HG03457 (cell line): ENCODE data around the gene CBX3.
"Not testable (repeated sequence)": the region's sequence is repeated elsewhere in the genome, so short reads cannot be mapped to it uniquely, and the experiment has no call there.

Experiments used
- ATAC-seq: cut with Tn5 transposase; IDR thresholded peaks from one replicate; pipeline ENCODE4 v1.9.1; 2021; ENCODE audit warnings: moderate number of reproducible peaks; ENCODE audit not compliant: unreplicated experiment

The CBX3 gene

DNA sequence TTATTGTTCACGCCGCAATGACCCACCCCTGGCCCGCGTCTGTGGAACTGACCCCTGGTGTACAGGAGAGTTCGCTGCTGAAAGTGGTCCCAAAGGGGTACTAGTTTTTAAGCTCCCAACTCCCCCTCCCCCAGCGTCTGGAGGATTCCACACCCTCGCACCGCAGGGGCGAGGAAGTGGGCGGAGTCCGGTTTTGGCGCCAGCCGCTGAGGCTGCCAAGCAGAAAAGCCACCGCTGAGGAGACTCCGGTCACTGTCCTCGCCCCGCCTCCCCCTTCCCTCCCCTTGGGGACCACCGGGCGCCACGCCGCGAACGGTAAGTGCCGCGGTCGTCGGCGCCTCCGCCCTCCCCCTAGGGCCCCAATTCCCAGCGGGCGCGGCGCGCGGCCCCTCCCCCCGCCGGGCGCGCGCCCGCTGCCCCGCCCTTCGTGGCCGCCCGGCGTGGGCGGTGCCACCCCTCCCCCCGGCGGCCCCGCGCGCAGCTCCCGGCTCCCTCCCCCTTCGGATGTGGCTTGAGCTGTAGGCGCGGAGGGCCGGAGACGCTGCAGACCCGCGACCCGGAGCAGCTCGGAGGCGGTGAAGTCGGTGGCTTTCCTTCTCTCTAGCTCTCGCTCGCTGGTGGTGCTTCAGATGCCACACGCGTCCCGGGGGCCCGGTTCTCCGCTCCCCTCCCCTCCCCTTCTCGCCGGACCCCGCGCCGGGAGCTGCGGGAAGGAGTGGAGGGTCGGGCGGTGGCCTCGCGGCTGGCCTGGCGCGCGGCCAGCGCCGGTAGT is at the start of gene CBX3:
CBX3 (plus strand) TSS at position 499 of the 772 bp plus-strand sequence. CDS start 1,254 bp downstream, outside the sequence.
- peak; percentile 31 for ATAC-seq

DNA sequence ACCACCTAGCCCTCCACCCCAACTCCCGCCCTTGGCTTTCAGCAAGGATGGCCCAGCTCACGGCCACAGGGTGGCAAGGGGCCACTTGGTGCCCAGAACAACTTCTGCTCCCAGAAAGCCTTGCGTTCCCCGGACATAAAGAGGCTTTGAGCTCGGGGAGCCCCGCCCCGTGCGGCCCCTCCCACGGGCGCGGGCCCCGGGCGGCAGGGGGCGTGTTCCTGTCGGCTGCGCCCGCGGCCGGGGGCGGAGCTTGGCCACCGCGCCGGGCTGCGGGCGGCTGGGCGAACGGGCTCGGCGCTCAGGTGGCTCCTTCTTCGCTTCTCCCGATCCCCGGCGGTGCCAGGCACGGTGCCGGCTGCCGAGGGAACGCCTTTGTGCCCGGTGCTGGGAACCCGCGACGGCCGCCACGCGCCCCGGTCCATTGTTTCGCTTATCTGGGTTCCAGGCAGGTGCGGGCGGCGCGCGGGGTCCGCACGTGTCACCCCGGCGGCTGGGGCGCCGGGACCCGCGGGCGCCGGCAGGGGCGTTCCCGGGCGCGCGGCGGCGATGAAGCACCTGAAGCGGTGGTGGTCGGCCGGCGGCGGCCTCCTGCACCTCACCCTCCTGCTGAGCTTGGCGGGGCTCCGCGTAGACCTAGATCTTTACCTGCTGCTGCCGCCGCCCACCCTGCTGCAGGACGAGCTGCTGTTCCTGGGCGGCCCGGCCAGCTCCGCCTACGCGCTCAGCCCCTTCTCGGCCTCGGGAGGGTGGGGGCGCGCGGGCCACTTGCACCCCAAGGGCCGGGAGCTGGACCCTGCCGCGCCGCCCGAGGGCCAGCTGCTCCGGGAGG is 49.4 kb upstream of the CBX3 start, which contains the start of gene NFE2L3:
NFE2L3 (plus strand) TSS at position 246 of the 829 bp plus-strand sequence; CDS start at position 547, 301 bp downstream.
- ATAC-seq, result peak; percentile 44

DNA sequence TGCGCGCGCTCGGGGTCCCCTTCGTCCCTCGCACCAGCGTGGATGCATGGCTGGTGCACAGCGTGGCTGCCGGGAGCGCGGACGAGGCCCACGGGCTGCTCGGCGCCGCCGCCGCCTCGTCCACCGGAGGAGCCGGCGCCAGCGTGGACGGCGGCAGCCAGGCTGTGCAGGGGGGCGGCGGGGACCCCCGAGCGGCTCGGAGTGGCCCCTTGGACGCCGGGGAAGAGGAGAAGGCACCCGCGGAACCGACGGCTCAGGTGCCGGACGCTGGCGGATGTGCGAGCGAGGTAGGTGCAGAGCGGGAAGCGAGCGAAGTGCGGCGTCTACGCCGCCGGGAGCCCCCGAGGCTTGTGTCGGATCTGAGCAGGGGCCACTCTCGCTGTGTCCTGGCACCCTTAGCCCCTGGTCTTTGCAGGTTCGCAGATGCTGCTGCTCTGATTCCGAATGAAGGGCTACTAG is 48.7 kb upstream of the CBX3 start:
- ATAC-seq, result not testable (repeated sequence)

DNA sequence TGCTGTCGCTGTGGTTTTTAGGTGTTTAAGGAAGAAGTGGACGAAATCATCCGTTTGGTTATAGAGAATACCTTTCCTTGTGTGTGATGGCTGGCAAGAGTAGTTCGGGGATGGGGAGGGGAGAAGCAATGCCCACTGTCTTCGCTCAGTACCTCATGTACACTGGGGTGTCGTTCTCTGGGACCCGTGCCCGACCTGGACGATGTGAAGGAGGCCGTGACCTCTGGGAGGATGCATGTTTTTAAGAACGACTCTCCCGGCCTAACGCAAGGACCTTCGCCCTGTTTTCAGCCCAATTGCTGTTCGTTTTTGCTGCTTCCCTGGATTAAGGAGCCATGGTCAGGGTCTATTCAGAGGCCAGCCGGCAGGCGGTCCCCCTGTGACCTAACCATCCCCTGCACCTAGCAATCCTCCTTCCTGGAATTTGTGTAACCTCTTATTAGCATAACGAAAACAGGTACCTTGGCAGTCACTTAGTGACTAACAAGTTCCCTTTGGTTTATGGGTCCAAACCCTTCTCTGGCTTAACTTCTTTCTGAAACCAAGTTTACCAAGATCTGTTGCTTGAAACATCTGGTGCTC is 48.2 kb upstream of the CBX3 start:
- no peak for ATAC-seq

DNA sequence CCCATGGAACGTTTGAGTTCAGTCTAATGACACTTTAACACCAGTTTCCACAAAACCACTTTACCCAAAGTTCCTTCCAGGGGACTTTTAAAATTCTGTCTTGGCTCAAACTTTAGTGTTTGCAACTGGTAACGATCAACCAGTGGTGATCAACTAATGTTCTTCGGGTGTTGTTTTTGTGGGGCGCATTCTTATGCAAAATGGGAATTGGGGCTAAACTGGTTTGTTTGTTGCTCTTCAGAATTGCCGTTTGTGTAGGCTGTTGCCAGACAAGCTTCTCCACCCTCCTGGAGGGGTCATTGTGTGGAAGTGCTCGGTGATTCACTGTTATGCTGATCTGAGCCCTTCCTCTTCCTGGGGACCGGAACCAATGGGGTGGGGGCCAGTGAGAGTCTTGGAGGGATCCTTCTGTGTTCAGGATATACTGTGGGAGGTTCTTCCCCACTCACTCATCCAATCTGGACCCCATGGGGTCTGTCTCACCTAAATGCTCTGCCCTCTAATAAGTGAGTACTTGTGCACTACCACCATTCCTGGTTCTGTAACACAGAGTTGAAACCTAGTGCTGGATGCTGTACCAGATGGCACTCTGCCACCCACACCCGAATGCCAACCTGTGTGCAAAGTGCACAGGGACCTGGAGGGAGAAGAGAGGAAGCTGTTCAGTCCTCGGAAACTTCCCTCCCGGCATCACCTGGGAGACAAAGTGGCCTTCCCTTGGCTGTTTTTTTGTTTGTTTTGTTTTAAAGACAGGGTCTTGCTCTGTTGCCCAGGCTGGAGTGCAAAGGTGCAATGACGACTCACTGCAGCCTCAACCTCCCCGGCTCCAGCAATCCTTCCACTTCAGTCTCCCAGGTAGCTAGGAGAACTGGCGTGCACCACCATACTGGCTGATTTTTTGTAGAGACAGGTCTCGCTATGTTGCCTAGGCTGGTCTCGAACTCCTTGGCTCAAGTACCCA is 47.4 kb upstream of the CBX3 start:
- ATAC-seq, result no peak

DNA sequence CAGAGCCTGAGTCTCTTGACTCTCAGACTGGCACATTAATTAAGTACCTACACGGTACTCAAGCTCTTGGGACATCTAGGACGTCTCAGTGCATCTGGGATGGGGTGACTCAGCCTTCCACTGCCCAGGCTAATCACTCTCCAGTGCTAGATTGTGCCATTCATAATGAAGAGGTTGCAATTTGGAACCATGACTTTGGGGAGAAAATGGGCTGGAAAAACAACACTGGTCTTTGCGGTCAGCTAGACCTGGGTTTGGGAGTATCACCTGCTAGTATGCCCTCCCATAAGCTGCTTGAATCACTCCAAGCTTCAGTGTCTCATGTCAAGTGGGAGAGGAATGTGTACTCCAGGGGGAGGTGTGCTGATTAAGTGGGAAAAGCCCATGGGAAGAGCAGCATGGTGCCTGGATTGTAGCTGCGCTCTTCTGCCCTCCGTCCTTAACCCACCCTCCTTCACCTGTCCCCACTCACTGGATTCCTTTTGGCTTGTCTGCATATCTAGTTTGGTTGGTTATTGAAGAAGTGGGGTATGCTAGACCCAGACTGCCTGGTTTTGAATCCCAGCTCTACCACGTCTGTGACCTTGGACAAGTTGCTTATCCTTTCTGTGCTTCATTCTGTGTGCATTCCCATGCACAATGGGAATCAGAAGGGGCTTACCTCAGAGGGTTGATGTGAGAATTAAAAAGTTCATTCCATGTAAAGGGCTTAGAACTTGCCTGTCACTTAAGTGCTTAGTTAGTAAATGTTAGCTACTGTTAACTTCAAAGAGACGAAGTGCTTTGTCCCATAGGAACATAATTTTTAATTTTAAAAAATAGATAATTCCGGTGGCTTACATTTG is 45.8 kb upstream of the CBX3 start:
- ATAC-seq, result no peak

DNA sequence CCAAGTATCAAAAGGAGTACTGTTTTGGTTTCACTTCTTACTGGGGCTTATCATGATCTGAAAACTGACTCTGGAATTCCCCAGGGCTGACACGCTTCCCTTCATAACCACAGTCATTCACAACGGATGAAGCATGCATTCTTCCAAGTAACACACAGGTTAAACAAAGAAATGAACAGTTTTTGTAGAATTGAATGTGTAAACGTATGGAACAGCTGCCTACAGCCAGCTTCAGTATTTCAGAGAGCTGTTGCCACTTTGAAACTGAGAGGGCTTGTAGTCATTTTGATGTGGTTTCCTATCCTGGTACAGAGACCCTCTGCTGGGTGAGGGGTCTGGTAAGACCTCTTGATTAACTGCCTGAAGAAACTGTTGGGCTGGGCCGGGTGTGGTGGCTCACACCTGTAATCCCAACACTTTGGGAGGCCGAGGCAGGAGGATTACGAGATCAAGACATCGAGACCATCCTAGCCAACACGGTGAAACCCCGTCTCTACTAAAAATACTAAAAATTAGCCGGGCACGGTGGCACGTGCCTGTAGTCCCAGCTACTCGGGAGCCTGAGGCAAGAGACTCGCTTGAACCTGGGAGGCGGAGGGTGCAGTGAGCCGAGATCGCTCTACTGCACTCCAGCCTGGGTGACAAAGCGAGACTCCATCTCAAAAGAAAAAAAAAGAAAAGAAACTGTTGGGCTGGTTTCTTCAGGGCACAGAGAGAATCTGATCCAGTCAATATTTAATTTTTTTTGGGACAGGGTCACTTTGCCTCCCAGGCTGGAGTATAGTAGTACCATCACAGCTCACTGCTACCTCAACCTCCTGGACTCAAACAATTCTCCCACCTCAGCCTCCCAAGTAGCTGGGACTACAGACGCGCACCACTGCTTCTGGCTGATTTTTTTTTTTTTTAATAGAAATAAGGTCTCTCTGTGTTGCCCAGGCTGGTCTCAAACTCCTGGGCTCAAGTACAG is 44.8 kb upstream of the CBX3 start:
- no peak for ATAC-seq

DNA sequence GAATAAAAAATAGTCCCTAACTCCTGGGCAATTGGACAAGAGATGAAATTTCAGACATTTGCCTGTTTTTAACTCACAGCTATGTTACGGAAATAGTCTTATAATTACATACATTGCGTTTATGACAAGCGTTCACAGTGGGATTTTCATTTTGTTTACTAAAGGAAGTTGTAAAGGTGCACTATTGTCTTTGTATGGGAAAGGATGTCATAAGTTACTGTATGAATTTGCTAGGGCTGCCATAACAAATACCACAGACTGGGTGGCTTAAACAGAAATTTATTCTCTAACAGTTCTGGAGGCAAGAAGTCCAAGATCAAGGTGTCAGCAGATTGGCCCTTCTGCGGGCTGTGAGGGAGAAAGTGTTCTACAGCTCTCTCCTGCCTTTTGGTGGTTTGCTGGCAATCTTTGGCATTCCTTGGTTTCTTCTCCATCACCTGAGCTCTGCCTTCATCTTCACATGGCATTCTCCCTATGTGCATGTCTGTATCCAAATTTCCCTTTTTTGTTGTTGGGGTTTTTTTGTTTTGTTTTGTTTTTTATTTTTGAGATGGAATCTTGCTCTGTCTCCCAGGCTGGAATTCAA is 43.9 kb upstream of the CBX3 start:
- ATAC-seq, result no peak

DNA sequence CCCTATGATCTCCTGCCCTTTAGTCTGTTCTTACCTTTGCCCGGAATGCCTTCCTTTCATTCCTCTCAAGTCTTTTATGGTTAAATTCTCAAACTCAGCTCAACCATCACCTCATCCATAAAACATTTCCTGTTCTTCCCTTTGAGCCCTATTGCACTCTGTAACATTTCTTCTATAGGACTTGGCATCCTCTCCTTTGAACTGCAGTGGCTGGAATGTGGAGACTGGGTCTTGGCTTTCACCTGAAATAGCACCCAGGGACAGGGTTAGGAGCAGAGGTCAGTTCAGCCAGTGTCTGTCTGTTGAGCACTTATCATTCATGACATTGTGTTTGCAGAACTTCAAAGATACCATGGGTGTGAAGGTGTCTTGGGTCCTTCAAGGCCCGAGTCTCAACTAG is 42.3 kb upstream of the CBX3 start:
- no peak for ATAC-seq

DNA sequence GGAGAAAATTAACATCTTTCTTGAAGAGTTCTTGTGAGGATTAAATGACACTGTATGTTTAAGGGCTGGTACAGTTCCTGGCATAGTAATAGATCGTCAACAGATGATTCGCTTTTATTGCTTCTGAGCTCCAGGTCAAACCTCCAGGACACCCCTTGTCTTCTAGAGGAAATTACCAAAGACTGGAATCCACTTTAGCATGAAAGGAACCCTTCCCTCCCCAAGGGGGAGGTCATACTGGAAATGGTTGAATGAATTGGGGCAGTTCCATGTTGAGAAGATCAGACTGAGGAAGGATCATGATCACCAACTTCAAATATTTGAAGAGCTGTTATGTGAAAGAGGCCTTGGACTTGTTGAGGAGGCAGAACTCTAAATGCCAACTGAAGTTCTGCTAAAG is 40.6 kb upstream of the CBX3 start:
- no peak for ATAC-seq

DNA sequence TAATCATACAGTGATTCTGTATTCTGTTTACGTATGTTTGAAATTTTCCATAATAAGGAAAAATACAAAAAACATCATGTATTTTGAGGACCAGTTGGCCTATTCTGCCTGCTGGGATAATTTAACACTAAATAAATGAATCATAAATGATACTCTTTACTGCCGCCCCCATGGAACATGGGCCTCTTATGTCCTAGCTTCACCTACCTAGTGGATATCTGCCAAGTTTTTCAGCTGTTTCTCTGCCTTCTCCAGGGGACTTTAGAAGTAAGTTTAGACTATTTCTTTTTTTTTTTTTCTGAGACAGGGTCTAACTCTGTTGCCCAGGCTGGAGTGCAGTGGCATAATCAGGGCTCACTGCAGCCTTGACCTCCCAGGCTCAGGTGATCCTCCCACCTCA is 39.1 kb upstream of the CBX3 start:
- no peak for ATAC-seq

DNA sequence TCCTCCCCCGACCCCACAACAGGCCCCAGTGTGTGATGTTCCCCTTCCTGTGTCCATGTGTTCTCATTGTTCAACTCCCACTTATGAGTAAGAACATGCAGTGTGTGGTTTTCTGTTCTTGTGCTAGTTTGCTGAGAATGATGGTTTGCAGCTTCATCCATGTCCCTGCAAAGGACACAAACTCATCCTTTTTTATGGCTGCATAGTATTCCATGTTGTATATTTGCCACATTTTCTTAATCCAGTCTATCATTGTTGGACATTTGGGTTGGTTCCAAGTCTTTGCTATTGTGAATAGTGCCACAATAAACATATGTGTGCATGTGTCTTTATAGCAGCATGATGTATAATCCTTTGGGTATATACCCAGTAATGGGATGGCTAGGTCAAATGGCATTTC is 37.7 kb upstream of the CBX3 start:
- not testable (repeated sequence) for ATAC-seq

DNA sequence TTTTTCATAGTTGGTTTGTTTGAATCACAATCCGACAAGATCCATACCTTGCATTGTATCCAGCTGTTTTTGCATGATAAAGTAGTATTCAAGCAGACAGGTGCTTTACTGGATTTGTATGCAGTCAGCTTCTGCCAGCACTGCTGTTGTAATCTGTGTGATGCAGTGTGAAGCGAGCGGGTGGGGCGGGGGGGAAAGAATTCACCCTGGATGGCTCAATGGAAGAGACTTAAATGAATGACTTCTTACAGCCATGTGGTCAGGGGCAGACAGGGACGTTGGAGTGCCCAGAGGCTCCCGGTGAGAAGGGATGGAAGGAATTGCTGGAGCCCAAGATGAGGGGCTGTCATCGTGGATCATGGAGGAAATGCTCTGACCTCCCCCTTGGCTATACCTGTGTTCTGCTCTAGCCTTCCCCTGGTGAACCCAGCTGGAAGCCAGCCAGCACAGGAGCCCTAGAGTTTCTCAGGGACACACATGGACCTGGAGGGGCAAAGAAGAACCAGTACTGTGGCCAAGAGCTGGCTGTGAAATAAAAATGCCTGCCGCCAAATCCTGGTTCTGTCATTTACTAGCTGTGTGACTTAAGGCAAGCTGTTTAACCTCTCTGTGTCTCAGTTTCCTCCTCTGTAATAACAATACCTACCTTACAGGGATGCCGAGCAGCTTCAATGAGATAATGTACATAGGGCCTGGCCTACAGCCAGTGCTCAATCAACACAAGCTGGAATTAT is 35.4 kb upstream of the CBX3 start:
- ATAC-seq, result no peak

DNA sequence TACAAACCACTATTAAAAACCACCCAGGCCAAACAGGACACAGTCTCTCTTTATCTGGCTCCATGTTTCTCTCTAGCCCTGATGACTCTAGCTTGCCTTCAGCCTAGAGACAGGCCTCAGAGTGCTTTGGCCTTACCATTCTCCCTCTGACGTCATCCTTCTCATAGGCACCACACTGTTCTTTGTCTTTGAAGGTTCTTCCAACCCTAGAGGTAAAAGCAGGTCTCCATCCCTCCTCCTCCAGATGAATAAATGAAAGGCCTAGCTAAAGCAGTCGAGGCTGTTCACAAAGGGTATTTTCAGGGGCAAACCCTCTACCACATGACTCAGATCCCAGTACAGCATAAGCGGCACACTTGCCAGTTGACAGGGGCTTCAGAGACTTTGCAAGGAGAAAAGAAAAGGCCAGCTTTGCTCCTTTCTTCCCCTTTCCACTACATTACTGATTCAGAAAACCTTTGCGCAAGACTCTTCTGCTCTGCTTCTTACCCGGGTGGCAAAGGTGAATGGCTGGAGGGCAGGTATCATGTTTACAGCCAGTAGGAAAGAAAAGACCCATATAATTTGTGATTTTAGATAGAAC is 34.8 kb upstream of the CBX3 start:
- peak; percentile 29 for ATAC-seq

DNA sequence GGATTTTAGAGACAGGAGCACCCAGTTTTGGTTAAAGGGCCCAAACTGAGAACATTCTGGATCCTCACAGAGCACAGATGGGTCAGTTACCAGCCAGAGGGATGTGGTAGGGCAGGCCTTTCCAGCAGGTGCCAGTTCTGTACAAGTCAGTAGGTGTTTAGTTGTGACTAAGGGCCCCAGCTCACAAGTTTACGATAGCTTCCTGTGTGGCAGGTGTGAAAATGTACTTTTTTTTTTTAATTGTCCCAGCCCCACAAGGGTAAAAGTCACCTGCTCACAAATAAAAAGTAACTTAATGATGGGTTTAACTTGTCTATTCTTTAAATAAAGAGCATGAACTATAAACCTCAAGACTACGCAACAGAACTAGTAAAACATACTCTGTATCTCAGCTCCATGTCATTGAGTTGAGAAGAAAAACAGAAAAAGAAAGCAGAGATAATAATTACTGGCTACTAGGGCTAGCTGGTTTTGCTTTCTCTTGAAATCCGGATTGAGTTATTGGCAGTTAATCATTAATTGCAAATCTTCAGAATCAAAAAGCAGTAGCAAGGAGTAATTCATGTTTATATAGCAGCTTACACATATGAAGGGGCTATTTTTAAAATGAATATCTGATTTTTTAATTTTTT is 34.1 kb upstream of the CBX3 start:
- peak; percentile 87 for ATAC-seq

DNA sequence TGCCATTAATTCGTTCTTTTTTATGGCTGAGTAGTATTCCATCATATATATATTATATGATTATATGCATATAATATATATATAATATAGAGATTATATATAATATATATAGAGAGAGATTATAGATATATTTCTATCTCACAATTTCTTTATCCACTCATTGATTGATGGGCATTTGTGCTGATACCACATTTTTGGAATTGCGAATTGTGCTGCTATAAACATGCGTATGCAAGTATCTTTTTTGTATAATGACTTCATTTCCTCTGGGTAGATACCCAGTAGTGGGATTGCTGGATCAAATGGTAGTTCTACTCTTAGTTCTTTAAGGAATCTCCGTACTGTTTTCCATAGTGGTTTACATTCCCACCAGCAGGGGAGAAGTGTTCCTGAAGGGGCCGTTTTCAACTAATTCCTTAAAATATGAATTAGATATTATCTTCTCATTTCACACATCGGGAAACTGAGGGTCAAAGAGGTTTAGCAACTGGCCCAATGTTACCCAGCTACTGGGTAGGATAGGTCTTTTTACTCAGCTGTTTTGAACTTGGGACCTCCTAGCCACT is 33.0 kb upstream of the CBX3 start:
- ATAC-seq, result no peak
